Panc1 (cell line): Measurements from ENCODE around the gene C1orf141.

Source experiments
- SIN3A ChIP-seq: IDR thresholded peaks from 2 replicates; pipeline ENCODE4 v1.6.1; 2012; ENCODE audit warnings: low read depth, mild to moderate bottlenecking, low read length, moderate library complexity, borderline replicate concordance; ENCODE audit not compliant: insufficient read depth
- TF ChIP-seq, protein P1 (sequence below): fragments of 450-650 bp; IDR thresholded peaks from 2 replicates; pipeline ENCODE4 v1.5.1; 2017; ENCODE audit warnings: mild to moderate bottlenecking

DNA sequence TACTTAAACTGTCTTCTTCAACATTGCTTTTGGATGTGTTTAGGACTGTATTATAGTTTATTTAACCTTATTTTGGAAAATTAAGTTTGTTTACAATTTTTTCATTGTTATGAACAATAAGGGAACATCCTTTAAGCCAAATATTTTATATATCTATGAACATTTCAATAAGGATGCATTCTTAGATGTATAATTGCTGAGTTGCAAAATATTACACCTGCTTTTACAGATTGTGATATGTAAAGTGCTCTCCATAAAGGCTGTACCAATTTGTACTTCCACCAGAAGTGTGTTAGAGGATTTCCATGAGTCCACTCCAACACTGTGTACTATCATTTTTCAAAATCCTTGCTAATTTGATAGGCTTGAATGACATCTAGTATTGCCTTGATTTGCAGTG, 39.2 kb upstream of the C1orf141 start:
- TF ChIP-seq, protein P1, sequence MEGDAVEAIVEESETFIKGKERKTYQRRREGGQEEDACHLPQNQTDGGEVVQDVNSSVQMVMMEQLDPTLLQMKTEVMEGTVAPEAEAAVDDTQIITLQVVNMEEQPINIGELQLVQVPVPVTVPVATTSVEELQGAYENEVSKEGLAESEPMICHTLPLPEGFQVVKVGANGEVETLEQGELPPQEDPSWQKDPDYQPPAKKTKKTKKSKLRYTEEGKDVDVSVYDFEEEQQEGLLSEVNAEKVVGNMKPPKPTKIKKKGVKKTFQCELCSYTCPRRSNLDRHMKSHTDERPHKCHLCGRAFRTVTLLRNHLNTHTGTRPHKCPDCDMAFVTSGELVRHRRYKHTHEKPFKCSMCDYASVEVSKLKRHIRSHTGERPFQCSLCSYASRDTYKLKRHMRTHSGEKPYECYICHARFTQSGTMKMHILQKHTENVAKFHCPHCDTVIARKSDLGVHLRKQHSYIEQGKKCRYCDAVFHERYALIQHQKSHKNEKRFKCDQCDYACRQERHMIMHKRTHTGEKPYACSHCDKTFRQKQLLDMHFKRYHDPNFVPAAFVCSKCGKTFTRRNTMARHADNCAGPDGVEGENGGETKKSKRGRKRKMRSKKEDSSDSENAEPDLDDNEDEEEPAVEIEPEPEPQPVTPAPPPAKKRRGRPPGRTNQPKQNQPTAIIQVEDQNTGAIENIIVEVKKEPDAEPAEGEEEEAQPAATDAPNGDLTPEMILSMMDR: no peak
- no peak for TF ChIP-seq SIN3A
